NCI-H2196 (cell line): ENCODE data around the gene AMBRA1.
A peak's percentile ranks its signal among the peaks of the same experiment; 100 is the strongest.

Experiments used
- DNase-seq: peaks from one replicate; lab custom pipeline; 2025; ENCODE audit not compliant: unreplicated experiment; lab: John Stamatoyannopoulos, UW

Gene AMBRA1

GRCh38 chr11:46593550-46594373 lies at the start of gene AMBRA1:
Gene AMBRA1, minus strand, starts transcription at chr11:46594023. Its CDS starts 45,643 bp downstream, at chr11:46548380.
- DNase-seq: peak; percentile 91

GRCh38 chr11:46643531-46643930 lies 49.7 kb upstream of the AMBRA1 start:
- no peak for DNase-seq

- DNase-seq: no peak
These were observed 49.0 kb upstream of the AMBRA1 start for GRCh38 chr11:46642627-46643335.

GRCh38 chr11:46641639-46642038 lies 47.8 kb upstream of the AMBRA1 start:
- DNase-seq: no peak

- no peak for DNase-seq
These were observed 46.4 kb upstream of the AMBRA1 start for GRCh38 chr11:46640036-46640788.

- no peak for DNase-seq
These were observed 45.5 kb upstream of the AMBRA1 start for GRCh38 chr11:46639197-46639839.

GRCh38 chr11:46637546-46637945 lies 43.7 kb upstream of the AMBRA1 start:
- DNase-seq: no peak

GRCh38 chr11:46635557-46636139 lies 41.8 kb upstream of the AMBRA1 start:
- DNase-seq: no peak

- no peak for DNase-seq
These were observed 39.7 kb upstream of the AMBRA1 start for GRCh38 chr11:46633291-46634217.

GRCh38 chr11:46632502-46632901 lies 38.7 kb upstream of the AMBRA1 start:
- no peak for DNase-seq

- no peak for DNase-seq
These were observed 37.9 kb upstream of the AMBRA1 start for GRCh38 chr11:46631676-46632075.

- no peak for DNase-seq
These were observed 36.4 kb upstream of the AMBRA1 start for GRCh38 chr11:46630237-46630636.

GRCh38 chr11:46628961-46629360 lies 35.1 kb upstream of the AMBRA1 start:
- DNase-seq: no peak

GRCh38 chr11:46625406-46625805 lies 31.6 kb upstream of the AMBRA1 start:
- no peak for DNase-seq

- DNase-seq: no peak
These were observed 25.0 kb upstream of the AMBRA1 start for GRCh38 chr11:46618837-46619236.

GRCh38 chr11:46617972-46618314 lies 24.1 kb upstream of the AMBRA1 start:
- no peak for DNase-seq

GRCh38 chr11:46617134-46617971 lies 23.5 kb upstream of the AMBRA1 start, which contains the start of the genes ATG13 and HARBI1:
Gene ATG13, plus strand, starts transcription at chr11:46617553. Its CDS starts 26,739 bp downstream, at chr11:46644292.
Gene HARBI1, minus strand, starts transcription at chr11:46617227. Its CDS starts 990 bp downstream, at chr11:46616237.
- peak; percentile 90 for DNase-seq

- DNase-seq: no peak
These were observed 22.8 kb upstream of the AMBRA1 start for GRCh38 chr11:46616551-46617133.
